ENCODE data around the gene DNAJC30.
A peak's percentile ranks its signal among the peaks of the same experiment; 100 is the strongest.

Gene DNAJC30

GRCh38 chr7:73702226-73702625, 19.0 kb upstream of the DNAJC30 start:
- Mint-ChIP-seq H3K36me3 (ENCODE audit: low read depth) (peaks cover 38% of the 10 kb centered on the region), H3K4me3 (no peak overlapping the region), H3K27ac (no peak overlapping the region)

GRCh38 chr7:73701357-73701995, 18.2 kb upstream of the DNAJC30 start:
- Mint-ChIP-seq H3K36me3 (ENCODE audit: low read depth) (peaks cover 46% of the 10 kb centered on the region), H3K9me3 (no peaks in the 10 kb centered on the region), H3K27me3 (no peaks in the 10 kb centered on the region), H3K4me3 (no peak overlapping the region), H3K27ac (no peak overlapping the region), H3K4me1 (ENCODE audit: low read depth) (peaks cover 3% of the 10 kb centered on the region)

More at GRCh38 chr7:73702226-73702625, 19.0 kb upstream of the DNAJC30 start:
- Mint-ChIP-seq H3K4me1 (ENCODE audit: low read depth) (peaks cover 10% of the 10 kb centered on the region), H3K9me3 (no peaks in the 10 kb centered on the region), H3K27me3 (no peaks in the 10 kb centered on the region)

GRCh38 chr7:73700581-73701134, 17.4 kb upstream of the DNAJC30 start:
- Mint-ChIP-seq H3K36me3 (ENCODE audit: low read depth) (peaks cover 54% of the 10 kb centered on the region), H3K9me3 (no peaks in the 10 kb centered on the region), H3K27ac (no peak overlapping the region), H3K4me3 (no peak overlapping the region), H3K4me1 (ENCODE audit: low read depth) (no peaks in the 10 kb centered on the region), H3K27me3 (no peaks in the 10 kb centered on the region)

- H3K9me3 Mint-ChIP-seq, result no peaks in the 10 kb centered on the region
- no peak overlapping the region for H3K4me3 Mint-ChIP-seq
- no peaks in the 10 kb centered on the region for H3K4me1 Mint-ChIP-seq (ENCODE audit: low read depth)
- no peak overlapping the region for H3K27ac Mint-ChIP-seq
- H3K27me3 Mint-ChIP-seq, result no peaks in the 10 kb centered on the region
- peaks cover 58% of the 10 kb centered on the region for H3K36me3 Mint-ChIP-seq (ENCODE audit: low read depth)
Measured at GRCh38 chr7:73700069-73700423, 16.8 kb upstream of the DNAJC30 start.

GRCh38 chr7:73699370-73700068, 16.3 kb upstream of the DNAJC30 start:
- H3K27ac Mint-ChIP-seq, result no peak overlapping the region
- H3K9me3 Mint-ChIP-seq, result no peaks in the 10 kb centered on the region
- no peaks in the 10 kb centered on the region for H3K4me1 Mint-ChIP-seq (ENCODE audit: low read depth)
- H3K4me3 Mint-ChIP-seq, result no peak overlapping the region
- H3K36me3 Mint-ChIP-seq (ENCODE audit: low read depth), result peaks cover 62% of the 10 kb centered on the region
- H3K27me3 Mint-ChIP-seq, result no peaks in the 10 kb centered on the region

GRCh38 chr7:73698410-73698809, 15.2 kb upstream of the DNAJC30 start:
- peaks cover 66% of the 10 kb centered on the region for H3K36me3 Mint-ChIP-seq (ENCODE audit: low read depth)
- H3K4me3 Mint-ChIP-seq, result no peak overlapping the region
- no peaks in the 10 kb centered on the region for H3K4me1 Mint-ChIP-seq (ENCODE audit: low read depth)
- no peaks in the 10 kb centered on the region for H3K9me3 Mint-ChIP-seq
- no peaks in the 10 kb centered on the region for H3K27me3 Mint-ChIP-seq
- no peak overlapping the region for H3K27ac Mint-ChIP-seq

GRCh38 chr7:73696372-73696771, 13.1 kb upstream of the DNAJC30 start:
- H3K36me3 Mint-ChIP-seq (ENCODE audit: low read depth), result peaks cover 62% of the 10 kb centered on the region
- H3K27me3 Mint-ChIP-seq, result no peaks in the 10 kb centered on the region
- no peak overlapping the region for H3K4me3 Mint-ChIP-seq
- H3K9me3 Mint-ChIP-seq, result no peaks in the 10 kb centered on the region
- H3K27ac Mint-ChIP-seq, result no peak overlapping the region
- no peaks in the 10 kb centered on the region for H3K4me1 Mint-ChIP-seq (ENCODE audit: low read depth)

- H3K4me3 Mint-ChIP-seq, result no peak overlapping the region
- peaks cover 64% of the 10 kb centered on the region for H3K36me3 Mint-ChIP-seq (ENCODE audit: low read depth)
- peaks cover 21% of the 10 kb centered on the region for H3K4me1 Mint-ChIP-seq (ENCODE audit: low read depth)
- H3K9me3 Mint-ChIP-seq, result no peaks in the 10 kb centered on the region
- no peak overlapping the region for H3K27ac Mint-ChIP-seq
- no peaks in the 10 kb centered on the region for H3K27me3 Mint-ChIP-seq
Measured at GRCh38 chr7:73690646-73691045, 7.4 kb upstream of the DNAJC30 start.

GRCh38 chr7:73688288-73688687, 5.0 kb upstream of the DNAJC30 start:
- peak overlapping the region; percentile 21 for H3K27ac Mint-ChIP-seq
- H3K27me3 Mint-ChIP-seq, result no peaks in the 10 kb centered on the region
- peaks cover 51% of the 10 kb centered on the region for H3K36me3 Mint-ChIP-seq (ENCODE audit: low read depth)
- H3K9me3 Mint-ChIP-seq, result no peaks in the 10 kb centered on the region
- H3K4me3 Mint-ChIP-seq, result no peak overlapping the region
- H3K4me1 Mint-ChIP-seq (ENCODE audit: low read depth), result peaks cover 32% of the 10 kb centered on the region

- Mint-ChIP-seq H3K27me3 (no peaks in the 10 kb centered on the region), H3K4me1 (ENCODE audit: low read depth) (peaks cover 54% of the 10 kb centered on the region), H3K27ac (no peak overlapping the region), H3K36me3 (ENCODE audit: low read depth) (peaks cover 41% of the 10 kb centered on the region), H3K9me3 (no peaks in the 10 kb centered on the region), H3K4me3 (peak overlapping the region; percentile 100)
Measured at GRCh38 chr7:73685311-73685710, 2.1 kb upstream of the DNAJC30 start.

GRCh38 chr7:73683788-73684693, 788 bp upstream of the DNAJC30 start:
- Mint-ChIP-seq H3K4me1 (ENCODE audit: low read depth) (peaks cover 61% of the 10 kb centered on the region), H3K27ac (peak overlapping the region; percentile 96), H3K36me3 (ENCODE audit: low read depth) (peaks cover 31% of the 10 kb centered on the region), H3K9me3 (no peaks in the 10 kb centered on the region), H3K27me3 (no peaks in the 10 kb centered on the region), H3K4me3 (peak overlapping the region; percentile 100)

- no peaks in the 10 kb centered on the region for H3K9me3 Mint-ChIP-seq
- H3K27ac Mint-ChIP-seq, result peak overlapping the region; percentile 79
- peak overlapping the region; percentile 100 for H3K4me3 Mint-ChIP-seq
- H3K4me1 Mint-ChIP-seq (ENCODE audit: low read depth), result peaks cover 55% of the 10 kb centered on the region
- H3K27me3 Mint-ChIP-seq, result no peaks in the 10 kb centered on the region
- H3K36me3 Mint-ChIP-seq (ENCODE audit: low read depth), result peaks cover 35% of the 10 kb centered on the region
Measured at GRCh38 chr7:73682745-73683055, 553 bp downstream of the DNAJC30 start.

GRCh38 chr7:73681031-73681430, 2.2 kb downstream of the DNAJC30 start:
- peaks cover 22% of the 10 kb centered on the region for H3K36me3 Mint-ChIP-seq (ENCODE audit: low read depth)
- H3K4me1 Mint-ChIP-seq (ENCODE audit: low read depth), result peaks cover 49% of the 10 kb centered on the region
- H3K9me3 Mint-ChIP-seq, result no peaks in the 10 kb centered on the region
- H3K27me3 Mint-ChIP-seq, result no peaks in the 10 kb centered on the region
- H3K27ac Mint-ChIP-seq, result no peak overlapping the region
- H3K4me3 Mint-ChIP-seq, result peak overlapping the region; percentile 100

GRCh38 chr7:73680501-73680900, 2.8 kb downstream of the DNAJC30 start:
- Mint-ChIP-seq H3K27ac (no peak overlapping the region), H3K27me3 (no peaks in the 10 kb centered on the region), H3K4me3 (peak overlapping the region; percentile 100), H3K4me1 (ENCODE audit: low read depth) (peaks cover 47% of the 10 kb centered on the region), H3K9me3 (no peaks in the 10 kb centered on the region), H3K36me3 (ENCODE audit: low read depth) (peaks cover 20% of the 10 kb centered on the region)

GRCh38 chr7:73679709-73680108, 3.5 kb downstream of the DNAJC30 start:
- Mint-ChIP-seq H3K27ac (no peak overlapping the region), H3K36me3 (ENCODE audit: low read depth) (peaks cover 20% of the 10 kb centered on the region), H3K9me3 (no peaks in the 10 kb centered on the region), H3K4me1 (ENCODE audit: low read depth) (peaks cover 40% of the 10 kb centered on the region), H3K27me3 (no peaks in the 10 kb centered on the region), H3K4me3 (no peak overlapping the region)

All from stimulated activated naive CD8-positive, alpha-beta T cell treated with anti-CD3 and anti-CD28 coated beads, Interleukin-15, Interleukin-2, amounts not matched to agents 100 ng/mL and 50 ng/mL, for 24 hours (primary cell).